Measurements from ENCODE around the gene NCKIPSD.

NCKIPSD gene

DNA sequence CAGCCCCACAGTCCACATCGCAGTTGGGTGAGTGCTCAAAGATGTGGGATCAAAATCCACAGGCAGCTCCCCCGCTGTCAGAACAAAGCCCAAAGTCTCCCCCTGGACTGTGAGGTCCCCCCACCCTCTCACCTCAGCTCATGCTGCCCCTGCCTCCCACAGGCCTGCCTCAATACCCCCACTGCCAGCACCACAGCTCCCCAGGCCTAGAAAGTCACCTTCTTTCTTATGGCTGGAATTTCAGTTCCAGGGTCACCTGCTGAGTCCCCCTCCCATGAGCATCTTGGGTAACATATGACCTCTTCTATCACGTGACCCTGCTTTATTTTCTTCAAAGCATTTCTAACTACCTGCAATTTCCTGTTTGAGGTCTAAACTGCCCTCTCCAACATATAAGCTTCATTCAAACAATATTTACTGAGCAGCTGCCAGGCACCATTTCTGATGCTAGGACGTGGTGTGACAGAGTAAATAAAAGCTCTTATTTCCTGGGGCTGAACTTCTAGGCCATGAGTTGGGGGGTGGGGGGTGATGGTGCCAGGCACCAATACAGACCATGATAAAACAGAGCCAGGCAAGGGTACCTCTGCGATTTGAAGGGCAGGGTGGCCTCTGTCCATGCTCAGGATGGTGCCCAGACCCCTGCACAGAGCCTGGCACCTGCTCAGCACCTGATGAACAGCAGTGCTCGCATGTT is 61.7 kb downstream of the NCKIPSD start:
- TF ChIP-seq, protein P1, sequence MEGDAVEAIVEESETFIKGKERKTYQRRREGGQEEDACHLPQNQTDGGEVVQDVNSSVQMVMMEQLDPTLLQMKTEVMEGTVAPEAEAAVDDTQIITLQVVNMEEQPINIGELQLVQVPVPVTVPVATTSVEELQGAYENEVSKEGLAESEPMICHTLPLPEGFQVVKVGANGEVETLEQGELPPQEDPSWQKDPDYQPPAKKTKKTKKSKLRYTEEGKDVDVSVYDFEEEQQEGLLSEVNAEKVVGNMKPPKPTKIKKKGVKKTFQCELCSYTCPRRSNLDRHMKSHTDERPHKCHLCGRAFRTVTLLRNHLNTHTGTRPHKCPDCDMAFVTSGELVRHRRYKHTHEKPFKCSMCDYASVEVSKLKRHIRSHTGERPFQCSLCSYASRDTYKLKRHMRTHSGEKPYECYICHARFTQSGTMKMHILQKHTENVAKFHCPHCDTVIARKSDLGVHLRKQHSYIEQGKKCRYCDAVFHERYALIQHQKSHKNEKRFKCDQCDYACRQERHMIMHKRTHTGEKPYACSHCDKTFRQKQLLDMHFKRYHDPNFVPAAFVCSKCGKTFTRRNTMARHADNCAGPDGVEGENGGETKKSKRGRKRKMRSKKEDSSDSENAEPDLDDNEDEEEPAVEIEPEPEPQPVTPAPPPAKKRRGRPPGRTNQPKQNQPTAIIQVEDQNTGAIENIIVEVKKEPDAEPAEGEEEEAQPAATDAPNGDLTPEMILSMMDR (IDR thresholded peaks at IDR 0.05; ENCODE audit: insufficient read depth, low read depth, low read length, missing control alignments) = no peak
- DNase-seq (ENCODE audit: low read depth) = no peak
- no peak overlapping the region for H3K4me3 ChIP-seq (ENCODE audit: low read length)
